Stimulated activated CD4-positive, alpha-beta T cell treated with anti-CD3 and anti-CD28 coated beads, Interleukin-1b, Interleukin-23, amount 100 ng/mL, for 24 hours (primary cell): ENCODE measurements around the gene MARK3.

Experiments used
- DNase-seq, 4 experiments: peaks; one replicate each; pipeline ENCODE4 v3.0.0-alpha.2; 2020; ENCODE audit warnings: low read depth in 4 of 4, low spot score in 1 of 4

The MARK3 gene

DNA sequence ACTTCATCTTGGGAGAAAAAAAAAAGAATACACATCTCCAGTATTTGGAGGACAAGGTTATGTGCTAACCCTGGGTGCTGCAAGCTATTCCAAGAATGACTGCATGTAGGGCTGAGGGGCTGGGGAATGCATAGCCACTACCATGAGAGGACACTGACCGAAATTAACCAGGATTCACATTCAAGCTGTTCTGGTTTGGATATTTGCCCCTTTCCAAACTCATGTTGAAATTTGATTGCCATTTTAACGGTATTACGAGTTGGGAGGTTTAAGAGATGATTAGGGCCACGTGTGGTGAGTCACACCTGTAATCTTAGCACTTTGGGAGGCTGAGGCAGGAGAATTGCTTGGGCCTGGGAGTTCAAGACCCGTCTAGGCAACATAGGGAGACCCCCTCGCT lies 18.5 kb upstream of the MARK3 start:
- DNase-seq, result no peak

DNA sequence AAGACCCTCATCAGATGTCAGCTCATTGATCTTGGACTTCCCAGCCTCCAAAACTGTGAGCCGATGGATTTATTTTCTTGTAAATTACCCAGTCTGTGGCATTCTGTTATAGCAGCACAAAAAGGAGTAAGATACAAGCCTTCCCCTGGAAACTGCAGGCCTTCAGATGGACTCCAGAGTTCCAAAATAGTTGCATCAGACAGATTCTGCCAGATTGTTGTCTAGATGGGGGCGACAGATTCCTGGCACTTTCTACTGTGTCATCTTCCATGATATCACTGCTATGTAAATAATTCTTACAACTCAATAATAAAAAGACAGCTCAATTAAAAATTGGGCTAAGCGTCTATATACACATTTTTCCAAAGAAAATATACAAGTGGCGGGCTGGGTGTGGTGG lies 17.2 kb upstream of the MARK3 start:
- no peak for DNase-seq

DNA sequence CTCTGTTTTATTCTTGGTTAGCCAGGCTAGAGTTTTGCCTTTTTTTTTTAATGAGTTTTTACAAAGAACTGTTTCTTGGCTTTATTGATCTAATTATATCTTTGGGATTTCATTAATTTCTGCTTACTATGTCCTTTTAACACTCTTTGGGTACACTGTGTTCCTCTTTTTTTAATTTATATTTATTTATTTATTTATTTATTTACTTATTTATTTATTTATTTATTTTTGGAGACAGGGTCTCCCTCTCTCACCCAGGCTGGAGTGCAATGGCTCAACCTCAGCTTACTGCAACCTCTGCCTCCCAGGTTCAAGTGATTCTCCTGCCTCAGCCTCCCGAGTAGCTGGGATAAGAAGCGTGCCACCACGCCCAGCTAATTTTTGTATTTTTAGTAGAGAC lies 15.1 kb upstream of the MARK3 start:
- DNase-seq, result no peak

DNA sequence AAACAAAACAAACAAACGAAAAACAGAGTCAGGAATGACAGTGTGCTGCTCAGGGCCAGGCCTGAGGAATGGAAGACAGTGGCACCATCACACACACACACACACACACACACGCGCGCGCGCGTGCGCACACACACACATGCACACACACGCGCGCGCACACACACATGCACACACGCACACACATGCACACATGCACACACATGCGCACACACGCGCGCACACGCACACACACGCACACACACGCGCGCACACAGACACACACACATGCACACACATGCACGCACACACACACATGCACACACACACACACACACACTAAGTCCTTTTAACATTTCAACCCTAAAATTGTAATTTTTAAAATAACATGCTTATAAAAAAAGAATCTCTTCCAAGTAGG lies 13.2 kb upstream of the MARK3 start:
- DNase-seq, result no peak

DNA sequence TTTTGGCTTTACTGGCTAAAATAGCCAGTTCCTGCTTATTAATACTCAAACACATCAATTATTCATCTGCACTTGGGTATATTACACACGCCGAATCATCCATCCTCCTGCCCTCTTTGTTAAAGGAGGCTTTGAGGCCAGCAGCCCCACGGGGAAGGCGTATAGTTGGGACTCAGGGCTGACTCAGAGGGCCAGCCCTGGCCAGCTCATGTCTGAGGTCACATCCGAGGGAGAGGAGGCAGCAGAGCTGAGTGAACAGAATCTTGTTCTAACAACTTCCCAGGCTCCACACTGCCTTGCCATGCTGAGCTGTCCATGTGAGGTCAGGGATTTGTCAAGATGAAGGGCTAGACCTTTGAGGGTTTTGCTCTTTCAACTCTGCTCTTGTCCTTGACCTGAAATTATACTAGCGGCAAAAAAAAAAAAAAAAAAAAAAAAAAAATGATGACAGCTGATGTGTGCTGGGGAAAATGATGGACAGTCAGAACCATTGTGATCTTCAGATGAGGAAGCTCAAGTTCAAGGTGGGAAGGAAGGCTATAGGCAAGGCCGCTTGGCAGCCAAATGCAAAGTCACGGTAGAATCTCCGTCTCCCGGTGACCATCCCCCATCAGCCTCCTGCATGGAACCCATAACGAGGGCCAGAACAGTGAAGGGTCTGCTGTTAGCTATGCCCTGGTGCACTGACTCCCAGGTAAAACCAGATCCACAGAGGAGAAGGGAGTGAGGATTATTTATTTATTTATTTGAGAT lies 12.5 kb upstream of the MARK3 start:
- no peak for DNase-seq

DNA sequence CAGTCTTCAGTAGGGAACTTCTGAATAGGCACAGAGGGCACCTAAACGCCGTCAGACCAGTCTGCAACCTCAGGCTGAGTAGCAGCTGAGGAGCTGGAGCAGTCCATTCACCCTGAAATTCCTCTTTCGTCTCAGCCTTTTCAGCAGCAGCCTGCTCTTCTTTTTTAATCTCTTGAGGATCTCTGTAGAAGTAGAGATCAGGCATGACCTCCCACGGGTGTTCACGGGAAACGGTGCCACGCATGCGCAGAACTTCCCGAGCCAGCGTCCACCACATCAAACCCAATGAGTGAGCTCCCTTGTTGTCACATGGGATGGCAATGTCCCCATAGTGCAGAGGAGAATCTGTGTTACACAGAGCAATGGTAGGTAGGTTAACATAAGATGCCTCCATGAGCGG lies 11.1 kb upstream of the MARK3 start:
- DNase-seq, result no peak

DNA sequence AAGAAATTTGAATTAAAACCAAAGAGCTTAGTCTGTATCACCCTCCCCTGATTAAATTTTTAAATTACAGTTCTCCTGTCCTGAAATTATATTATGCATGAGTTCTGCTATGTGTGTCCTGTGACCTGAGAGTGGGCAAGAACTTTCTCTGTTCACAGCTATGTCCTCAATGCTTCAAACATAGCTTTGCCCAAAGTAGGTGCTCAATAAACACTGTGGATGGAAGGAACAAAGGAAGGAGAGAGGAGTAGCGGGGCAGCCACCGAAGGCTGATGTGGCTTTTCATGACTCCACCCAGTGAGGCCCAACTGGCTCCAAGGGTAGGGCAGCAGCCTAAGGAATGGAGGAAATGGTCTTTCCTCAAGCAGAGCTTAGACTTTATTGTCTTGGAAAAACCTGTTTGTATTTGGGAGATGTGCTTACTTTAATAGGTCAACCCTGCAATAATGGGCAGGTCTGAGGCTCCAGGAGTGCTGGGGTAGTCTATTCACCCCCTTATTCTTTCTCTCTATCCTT lies 7.6 kb upstream of the MARK3 start:
- DNase-seq, result no peak

DNA sequence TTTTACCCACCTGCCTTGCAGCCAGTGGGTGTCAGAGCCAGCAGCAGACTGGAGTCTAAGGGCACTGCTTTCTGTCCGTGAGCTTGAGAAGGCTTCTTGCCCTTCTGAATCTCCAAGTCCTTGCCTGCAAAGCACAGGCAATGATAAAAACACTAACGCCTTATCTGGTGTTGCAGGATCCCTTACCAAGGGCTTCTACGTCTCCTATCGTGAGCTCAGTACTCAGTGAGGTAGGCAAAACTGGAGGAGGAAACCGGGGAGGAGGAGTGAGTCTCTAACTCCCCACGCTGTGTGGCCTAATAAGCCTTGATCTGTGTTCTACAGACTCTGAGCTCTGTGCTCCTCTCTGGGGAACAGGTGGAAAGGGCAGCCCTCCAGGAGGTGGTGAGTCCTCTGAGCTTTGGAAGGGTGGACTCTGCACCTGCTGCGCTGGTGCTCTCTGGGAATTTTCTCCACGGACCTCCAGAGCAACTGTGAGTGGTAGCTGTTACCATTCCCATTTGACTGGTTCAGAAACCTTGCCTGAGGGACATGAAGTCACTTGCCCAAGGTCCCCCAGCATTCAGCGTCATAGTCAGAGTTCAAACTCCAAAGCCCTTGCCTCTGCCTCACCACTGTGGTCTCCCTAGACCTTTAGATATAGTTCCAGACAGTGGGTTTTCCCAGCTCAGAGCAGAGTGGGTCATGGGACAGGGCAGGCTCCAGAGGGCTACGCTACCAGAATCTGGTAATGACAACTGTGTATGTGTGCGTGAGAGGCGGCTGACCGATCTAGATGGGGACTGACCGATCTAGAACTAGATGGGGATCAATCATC lies 7.0 kb upstream of the MARK3 start:
- DNase-seq, result no peak

DNA sequence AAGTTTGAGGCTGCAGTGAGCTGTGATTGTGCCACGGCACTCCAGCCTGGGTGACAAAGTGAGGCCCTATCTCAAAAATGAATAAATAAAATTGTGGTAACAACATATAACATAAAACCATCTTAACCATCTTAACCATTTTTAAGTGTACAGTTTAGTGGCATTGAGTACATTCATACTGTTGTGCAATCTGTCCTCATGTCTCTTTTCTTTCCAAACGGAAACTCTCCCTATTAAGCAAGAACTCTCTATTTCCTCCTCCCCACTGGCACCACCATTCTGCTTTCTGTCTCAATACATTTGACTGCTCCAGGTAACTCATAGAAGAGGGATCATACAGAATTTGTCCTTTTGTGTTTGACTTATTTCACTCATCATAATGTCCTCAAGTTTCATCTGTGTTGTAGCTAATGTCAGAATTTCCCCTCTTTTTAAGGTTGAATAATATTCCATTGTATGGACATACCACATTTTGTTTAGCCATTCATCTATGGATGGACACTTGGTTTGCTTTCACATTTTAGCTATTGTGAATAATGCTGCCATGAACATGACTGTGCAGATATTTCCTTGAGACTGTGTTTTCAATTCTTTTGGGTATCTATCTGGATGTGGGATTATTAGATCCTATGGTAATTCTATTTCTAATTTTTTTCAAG lies 4.4 kb upstream of the MARK3 start:
- DNase-seq, result no peak

DNA sequence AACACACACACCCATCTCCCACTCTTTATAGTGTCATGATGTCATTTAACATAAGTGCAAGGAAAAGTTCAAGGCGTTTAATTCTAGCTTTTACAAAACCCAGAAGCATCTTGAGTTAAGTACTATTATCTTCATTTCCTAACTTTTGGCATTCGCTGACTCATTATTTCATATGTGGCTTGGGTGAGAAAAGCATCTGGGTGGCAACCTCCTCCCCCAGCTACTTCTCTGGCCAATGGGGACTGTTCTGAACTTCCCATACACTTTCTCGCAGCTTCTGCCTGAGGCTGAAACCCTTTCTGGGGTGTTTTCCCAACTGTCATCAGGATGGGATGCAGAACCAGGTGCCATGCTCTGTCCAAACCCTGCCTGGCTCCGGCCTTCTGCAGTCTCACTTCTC lies 2.8 kb upstream of the MARK3 start:
- DNase-seq, result no peak

DNA sequence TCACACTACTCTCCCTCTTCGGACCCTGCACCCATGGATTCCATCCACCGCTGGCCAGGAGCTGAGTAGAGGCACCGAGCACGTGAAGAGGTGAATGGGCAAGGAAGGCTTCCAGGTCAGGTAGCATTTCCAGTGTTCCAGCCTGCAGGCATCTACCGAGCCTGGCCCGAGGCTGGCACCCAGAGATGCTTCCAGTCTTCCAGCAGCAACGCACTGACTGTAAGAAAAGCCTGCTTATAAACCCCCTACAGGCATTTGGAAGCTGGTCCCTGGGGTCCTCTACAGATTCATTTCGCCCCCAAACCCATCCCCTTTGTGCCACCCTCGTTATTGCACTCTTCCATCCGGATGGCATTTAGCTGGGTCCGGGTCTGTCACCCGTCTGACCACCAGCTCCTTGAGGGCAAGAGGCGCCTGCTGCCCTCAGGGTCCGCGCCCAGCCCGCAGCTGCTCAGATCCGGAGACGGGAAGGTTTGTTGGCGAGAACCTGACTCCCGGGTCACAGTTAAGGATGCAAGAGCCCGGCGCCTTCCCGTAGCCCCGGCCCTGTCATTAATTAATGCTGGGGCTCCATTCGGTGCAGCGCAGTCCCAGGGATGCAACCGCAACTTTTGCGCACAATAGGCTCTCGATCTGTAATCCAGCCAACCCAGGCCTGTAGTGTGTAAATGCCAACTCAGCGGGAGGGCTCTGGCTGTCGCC lies 614 bp upstream of the MARK3 start:
- DNase-seq, result no peak

DNA sequence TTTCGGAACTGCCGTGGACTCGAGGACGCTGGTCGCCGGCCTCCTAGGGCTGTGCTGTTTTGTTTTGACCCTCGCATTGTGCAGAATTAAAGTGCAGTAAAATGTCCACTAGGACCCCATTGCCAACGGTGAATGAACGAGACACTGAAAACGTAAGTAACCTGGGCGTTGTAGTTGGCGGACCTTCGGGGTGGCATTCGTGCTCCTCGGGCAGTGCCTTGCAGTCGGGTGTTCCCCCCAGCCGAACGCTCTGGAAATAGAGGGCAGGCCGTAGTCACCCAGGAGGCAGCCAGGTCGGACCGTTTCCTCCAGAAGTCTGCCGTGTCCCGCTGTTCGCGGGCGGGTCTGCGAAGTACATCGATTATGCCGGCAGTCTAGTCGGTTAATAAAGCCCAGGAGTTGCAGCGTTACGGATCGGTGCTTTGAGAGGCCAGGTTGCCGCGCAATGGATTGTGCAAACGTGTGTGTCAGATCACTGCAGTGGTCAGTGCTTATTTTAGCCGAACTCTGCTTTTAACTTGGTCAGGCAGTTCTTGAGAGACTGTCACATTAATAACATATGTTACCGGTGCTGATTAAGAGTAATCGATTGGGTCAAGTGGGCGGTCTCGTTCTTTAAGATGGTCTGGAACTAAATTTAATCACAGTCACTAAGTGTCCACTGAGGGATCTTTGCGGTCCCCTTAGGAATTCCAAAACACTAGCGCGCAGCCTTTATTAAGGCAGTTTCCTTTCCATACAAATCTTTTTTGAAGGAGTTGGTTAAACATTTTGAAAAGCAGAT lies 906 bp downstream of the MARK3 start:
- DNase-seq, result peak in 2 of 4 experiments; percentile 20 to 24

DNA sequence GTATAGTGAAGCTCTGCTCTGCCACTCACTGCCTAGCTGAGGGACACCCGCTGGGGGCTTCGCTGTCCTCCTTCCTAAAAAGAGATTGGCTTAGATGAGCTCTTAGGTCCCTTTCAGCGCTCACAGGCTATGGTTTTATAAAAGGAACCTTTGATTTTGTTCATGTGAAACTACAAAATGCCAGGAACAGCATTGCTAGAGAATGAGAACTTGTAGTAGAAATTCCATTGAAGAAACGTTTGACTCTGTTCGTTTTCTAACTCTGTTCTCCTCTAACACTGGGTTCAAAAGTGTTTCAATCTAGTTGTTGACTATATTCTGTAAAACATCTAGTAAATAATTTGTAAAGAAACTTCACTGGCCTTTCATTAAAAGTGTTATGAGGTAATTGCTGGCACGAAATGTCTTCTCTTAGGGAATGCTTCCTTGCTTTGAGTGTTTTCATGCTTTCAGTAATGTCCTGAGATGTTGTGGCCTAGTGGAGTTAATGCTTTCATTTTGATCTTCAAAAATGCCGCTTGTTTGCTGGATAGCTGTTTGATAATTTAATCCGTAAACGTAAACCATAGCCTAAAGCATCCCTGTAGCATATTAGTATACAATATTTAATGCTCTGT lies 1.6 kb downstream of the MARK3 start:
- DNase-seq, result no peak

DNA sequence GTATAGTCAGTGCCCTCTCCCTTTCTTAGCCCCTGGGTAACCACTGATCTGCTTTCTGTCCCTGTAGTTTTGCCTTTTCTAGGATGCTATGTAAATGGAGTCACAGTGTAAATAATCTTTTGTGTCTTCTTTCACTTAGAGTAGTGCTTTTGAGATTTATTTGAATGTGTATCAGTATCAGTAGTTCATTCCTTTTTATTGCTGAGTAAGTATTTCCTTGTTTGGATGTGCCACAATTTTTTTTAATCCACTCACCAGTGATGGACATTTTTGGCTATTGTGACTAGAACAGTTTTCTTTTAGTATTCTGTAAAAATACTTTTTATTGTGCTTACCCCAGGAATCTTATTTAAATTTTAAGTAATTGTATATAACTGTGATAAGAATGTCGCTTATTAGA lies 3.4 kb downstream of the MARK3 start:
- no peak for DNase-seq

DNA sequence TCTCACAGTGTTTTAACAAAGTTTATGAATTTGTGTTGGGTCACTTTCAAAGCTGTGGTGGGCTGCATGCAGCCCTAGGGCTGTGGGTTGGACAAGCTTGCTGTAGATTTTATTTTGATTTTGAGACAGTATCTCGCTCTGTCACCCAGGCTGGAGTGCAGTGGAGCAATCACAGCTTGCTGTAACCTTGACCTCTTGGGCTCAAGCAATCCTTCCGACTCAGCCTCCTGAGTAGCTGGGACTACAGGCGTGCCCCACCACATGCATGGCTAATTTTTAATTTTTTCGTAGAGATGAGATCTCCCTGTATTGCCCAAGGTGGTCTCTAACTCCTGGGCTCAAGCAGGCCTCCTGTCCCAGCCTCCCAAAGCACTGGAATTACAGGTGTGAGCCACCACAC lies 5.4 kb downstream of the MARK3 start:
- no peak for DNase-seq

DNA sequence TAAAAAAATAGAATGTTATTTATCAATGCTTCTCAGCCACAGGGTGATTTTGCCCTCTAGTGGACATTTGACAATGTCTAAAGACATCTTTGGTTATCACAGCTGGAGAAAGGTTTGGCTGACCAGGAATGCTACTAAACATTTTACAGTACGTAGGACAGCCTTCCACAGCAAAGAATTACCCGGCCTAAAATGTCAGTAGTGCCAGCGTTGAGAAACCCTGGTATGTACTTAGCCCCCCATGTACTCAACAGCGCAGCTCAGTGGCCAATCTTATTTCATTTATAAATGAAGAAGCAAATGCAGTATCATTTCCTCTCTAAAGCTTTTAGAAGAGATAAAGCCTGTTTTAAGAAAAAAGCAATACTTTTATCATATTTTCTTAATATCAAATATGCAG lies 5.8 kb downstream of the MARK3 start:
- DNase-seq, result no peak

DNA sequence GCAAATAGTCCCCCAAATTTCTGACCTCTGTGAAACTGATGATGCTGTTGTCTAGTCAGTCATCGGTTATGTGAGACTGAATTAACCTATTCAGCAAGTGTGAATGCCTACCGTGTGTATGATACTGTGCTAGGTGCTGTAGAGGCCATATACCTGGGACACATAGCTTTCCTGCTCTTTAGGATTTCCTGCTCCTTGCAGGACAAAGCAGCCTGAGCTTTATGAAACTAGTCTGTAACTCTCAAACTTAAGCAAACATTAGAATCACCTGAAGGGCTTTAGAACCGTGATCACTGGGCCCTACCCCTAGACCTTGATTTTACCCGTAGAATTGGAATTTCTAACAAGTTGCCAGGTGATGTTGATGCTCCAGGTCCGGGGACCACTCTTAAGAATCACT lies 6.9 kb downstream of the MARK3 start:
- DNase-seq, result no peak

DNA sequence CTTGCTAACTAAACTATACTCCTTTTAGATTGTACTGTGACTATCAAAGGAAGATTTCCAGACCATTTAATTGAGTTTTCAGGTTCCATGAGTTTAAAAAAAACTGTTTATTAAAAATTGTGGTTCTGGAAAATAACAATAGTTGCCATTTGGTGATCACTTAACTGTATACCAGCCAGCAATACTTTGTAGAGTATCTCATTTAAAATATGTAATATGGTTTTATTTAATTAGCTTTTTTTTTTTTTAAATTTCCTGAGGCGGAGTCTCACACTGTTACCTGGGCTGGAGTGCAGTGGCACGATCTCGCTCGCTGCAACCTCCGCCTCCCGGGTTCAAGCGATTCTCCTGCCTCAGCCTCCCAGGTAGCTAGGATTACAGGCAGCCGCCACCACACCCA lies 7.4 kb downstream of the MARK3 start:
- no peak for DNase-seq

DNA sequence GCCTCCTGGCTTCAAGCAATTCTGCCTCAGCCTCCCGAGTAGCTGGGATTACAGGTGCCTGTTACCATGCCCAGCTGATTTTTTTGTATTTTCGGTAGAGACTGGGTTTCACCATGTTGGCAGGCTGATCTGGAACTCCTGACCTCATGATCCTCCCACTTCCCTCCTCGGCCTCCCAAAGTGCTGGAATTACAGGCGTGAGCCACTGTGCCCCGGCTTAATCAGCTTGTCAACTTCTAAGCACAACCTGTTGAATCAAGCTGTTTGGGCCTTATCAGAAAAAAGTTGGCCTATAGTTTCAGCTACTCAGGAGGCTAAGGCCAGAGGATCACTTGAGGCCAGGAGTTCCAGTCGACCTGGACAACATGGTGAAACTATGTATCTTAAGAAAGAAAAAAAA lies 7.9 kb downstream of the MARK3 start:
- DNase-seq, result no peak
